DND-41 (cell line): Measurements from ENCODE around the gene CCND2.

Experiments
- CTCF ChIP-seq: IDR thresholded peaks from 2 replicates; pipeline ENCODE4 v1.5.1; 2012; ENCODE audit warnings: borderline replicate concordance, low read length, moderate library complexity, mild to moderate bottlenecking; ENCODE audit not compliant: poor library complexity, severe bottlenecking; ENCODE audit errors: extremely low read depth
- EZH2 ChIP-seq: IDR thresholded peaks from 3 replicates; pipeline ENCODE4 v1.6.1; 2012; ENCODE audit warnings: borderline replicate concordance, low read depth, mild to moderate bottlenecking, moderate library complexity, low read length, inconsistent platforms; ENCODE audit not compliant: severe bottlenecking

- TF ChIP-seq CTCF (no peak), EZH2 (no peak)
Observed at GRCh38 chr12:4242595-4242994, 31.0 kb upstream of the CCND2 start.
